Mesodermal cell (in vitro differentiated cells): Measurements from ENCODE around the gene ADAM12.
A peak's percentile ranks its signal among the peaks of the same experiment; 100 is the strongest.
"Not testable (repeated sequence)": the region's sequence is repeated elsewhere in the genome, so short reads cannot be mapped to it uniquely, and the experiment has no call there.

Experiments
- H3K27ac ChIP-seq: 2 replicates; pipeline ENCODE4 v1.7.0; 2013; ENCODE audit warnings: mild to moderate bottlenecking, low read depth, low read length, moderate library complexity; ENCODE audit not compliant: severe bottlenecking
- H3K36me3 ChIP-seq: 2 replicates; pipeline ENCODE4 v1.7.1; 2013; ENCODE audit warnings: mild to moderate bottlenecking, low read length, moderate library complexity; ENCODE audit not compliant: control insufficient read depth, insufficient read depth
- H3K4me1 ChIP-seq: one replicate; pipeline ENCODE4 v1.7.1; 2013; ENCODE audit warnings: mild to moderate bottlenecking, low read length; ENCODE audit not compliant: insufficient read depth, control insufficient read depth, poor library complexity, severe bottlenecking
- H3K4me3 ChIP-seq: 2 replicates; pipeline ENCODE4 v1.7.0; 2013; ENCODE audit warnings: low read length, control low read depth, mild to moderate bottlenecking; ENCODE audit not compliant: insufficient read depth, poor library complexity, severe bottlenecking; ENCODE audit errors: extremely low read depth
- H3K9me3 ChIP-seq: 2 replicates; pipeline ENCODE4 v1.7.1; 2013; ENCODE audit warnings: mild to moderate bottlenecking, low read length, moderate library complexity; ENCODE audit not compliant: control insufficient read depth
- WGBS, 2 experiments: methylation state at CpG; one replicate each; pipeline ENCODE4 v1.1.5; 2013; ENCODE audit warnings: missing lambda C conversion rate in 2 of 2; ENCODE audit not compliant: insufficient coverage in 2 of 2; 5-methylcytosine and 5-hydroxymethylcytosine counted together

Gene ADAM12

GRCh38 chr10:126247446-126247975 lies 140.8 kb downstream of the ADAM12 start:
- Histone ChIP-seq H3K4me1 (peaks cover 15% of the 10 kb centered on the region), H3K36me3 (no peaks in the 10 kb centered on the region), H3K9me3 (peaks cover 6% of the 10 kb centered on the region), H3K27ac (peak overlapping the region; percentile 92), H3K4me3 (no peak overlapping the region)
- WGBS, 2 experiments: 71 to 83% methylated on average over 8 to 9 of the region's 11 CpGs

GRCh38 chr10:126246396-126246795 lies 141.9 kb downstream of the ADAM12 start:
- not testable (repeated sequence) for H3K27ac ChIP-seq, H3K9me3 ChIP-seq, H3K4me3 ChIP-seq, H3K36me3 ChIP-seq
- 60 to 86% methylated on average over 1 of the region's 1 CpG for WGBS, 2 experiments
- peaks cover 14% of the 10 kb centered on the region for H3K4me1 ChIP-seq

- H3K4me3 ChIP-seq: no peak overlapping the region
- WGBS, 2 experiments: 84 to 87% methylated on average over 4 of the region's 4 CpGs
- H3K36me3 ChIP-seq: no peaks in the 10 kb centered on the region
- H3K4me1 ChIP-seq: peaks cover 14% of the 10 kb centered on the region
- H3K9me3 ChIP-seq: no peaks in the 10 kb centered on the region
- H3K27ac ChIP-seq: no peak overlapping the region
These were observed 142.8 kb downstream of the ADAM12 start for GRCh38 chr10:126245501-126245900.

GRCh38 chr10:126243971-126244370 lies 144.3 kb downstream of the ADAM12 start:
- H3K36me3 ChIP-seq: no peaks in the 10 kb centered on the region
- H3K27ac ChIP-seq: no peak overlapping the region
- 96 to 98% methylated on average over 5 of the region's 5 CpGs for WGBS, 2 experiments
- H3K4me1 ChIP-seq: peaks cover 7% of the 10 kb centered on the region
- H3K4me3 ChIP-seq: no peak overlapping the region
- H3K9me3 ChIP-seq: no peaks in the 10 kb centered on the region

GRCh38 chr10:126243306-126243705 lies 145.0 kb downstream of the ADAM12 start:
- H3K4me1 ChIP-seq: peaks cover 7% of the 10 kb centered on the region
- H3K4me3 ChIP-seq: no peak overlapping the region
- no peak overlapping the region for H3K27ac ChIP-seq

GRCh38 chr10:126242397-126243260 lies 145.6 kb downstream of the ADAM12 start:
- WGBS, 2 experiments: 88 to 97% methylated on average over 11 to 12 of the region's 13 CpGs
- Histone ChIP-seq H3K36me3 (no peaks in the 10 kb centered on the region), H3K4me1 (peaks cover 7% of the 10 kb centered on the region), H3K9me3 (no peaks in the 10 kb centered on the region), H3K27ac (no peak overlapping the region), H3K4me3 (no peak overlapping the region)

More at GRCh38 chr10:126243306-126243705, 145.0 kb downstream of the ADAM12 start:
- Histone ChIP-seq H3K9me3 (no peaks in the 10 kb centered on the region), H3K36me3 (no peaks in the 10 kb centered on the region)

- Histone ChIP-seq H3K9me3 (no peaks in the 10 kb centered on the region), H3K36me3 (no peaks in the 10 kb centered on the region), H3K27ac (no peak overlapping the region), H3K4me3 (no peak overlapping the region), H3K4me1 (no peaks in the 10 kb centered on the region)
- WGBS, 2 experiments: 77 to 85% methylated on average over 7 to 8 of the region's 8 CpGs
These were observed 147.8 kb downstream of the ADAM12 start for GRCh38 chr10:126240483-126240882.

GRCh38 chr10:126239844-126240243 lies 148.4 kb downstream of the ADAM12 start:
- H3K36me3 ChIP-seq: no peaks in the 10 kb centered on the region
- no peak overlapping the region for H3K4me3 ChIP-seq
- no peaks in the 10 kb centered on the region for H3K9me3 ChIP-seq
- WGBS, 2 experiments: 93 to 94% methylated on average over 6 to 8 of the region's 8 CpGs
- no peaks in the 10 kb centered on the region for H3K4me1 ChIP-seq
- no peak overlapping the region for H3K27ac ChIP-seq

- 92 to 97% methylated on average over 11 to 12 of the region's 12 CpGs for WGBS, 2 experiments
- Histone ChIP-seq H3K36me3 (no peaks in the 10 kb centered on the region), H3K27ac (no peak overlapping the region), H3K4me3 (no peak overlapping the region), H3K4me1 (no peaks in the 10 kb centered on the region), H3K9me3 (no peaks in the 10 kb centered on the region)
These were observed 152.1 kb downstream of the ADAM12 start for GRCh38 chr10:126235979-126236851.

- no peaks in the 10 kb centered on the region for H3K9me3 ChIP-seq
- H3K36me3 ChIP-seq: no peaks in the 10 kb centered on the region
- H3K4me3 ChIP-seq: no peak overlapping the region
- H3K27ac ChIP-seq: no peak overlapping the region
- H3K4me1 ChIP-seq: no peaks in the 10 kb centered on the region
- WGBS, 2 experiments: 92 to 96% methylated on average over 20 of the region's 25 CpGs
These were observed 152.9 kb downstream of the ADAM12 start for GRCh38 chr10:126235091-126235978.
